HCT116 (cell line): ENCODE measurements around the gene TMEM9B. TPM values are rescaled to one million over a fixed set of nuclear protein-coding genes. Genes with fewer than 3 reads are reported as not detected.

Experiments
- ATAC-seq: fragments of 200-7000 bp; cut with Tn5 transposase; 2 replicates; pipeline ENCODE4 v1.9.1; 2020; ENCODE audit warnings: mild to moderate bottlenecking, moderate library complexity
- BruUV-seq: library from RNA; stranded (reverse); fragments of 400-500 nt; replicated peaks from 2 replicates; lab custom pipeline; 2021; lab: Mats Ljungman, UMichigan
- CTCF ChIA-PET: fragments of 300-600 bp; sonication (Branson Sonifier 250); formaldehyde crosslinking; loops from one replicate; lab custom pipeline; 2021; ENCODE audit warnings: antibody characterized with exemption; lab: Charles Lee
- POLR2A ChIA-PET: fragments of 300-600, 350-600 bp; sonication (Branson Sonifier 250); formaldehyde crosslinking; loops from one replicate; lab custom pipeline; 2021; ENCODE audit warnings: antibody characterized with exemption; lab: Charles Lee
- RAD21 ChIA-PET, 2 experiments: fragments of 300-600 bp; sonication (Branson Sonifier 250); formaldehyde crosslinking; loops; one replicate each; lab custom pipeline; 2023; ENCODE audit warnings: low total read pairs in 2 of 2; ENCODE audit not compliant: uncharacterized antibody in 2 of 2, unreplicated experiment in 2 of 2, low non-redundant PET in 1 of 2; lab: Charles Lee
- DNase-seq: peaks from one replicate; pipeline ENCODE4 v3.0.0-alpha.2; 2010; ENCODE audit warnings: low read depth, low spot score
- H2AFZ ChIP-seq: fragments of 200-600 bp; shearing (Covaris generic), sonication (generic); 2 replicates; pipeline ENCODE4 v1.6.1; 2017; ENCODE audit warnings: low read depth, mixed run types, mixed read lengths, antibody characterized with exemption, low read length; ENCODE audit not compliant: poor library complexity, severe bottlenecking
- H3K27ac ChIP-seq: 2 replicates; pipeline ENCODE4 v1.5.1; 2012; ENCODE audit warnings: low read depth, low read length
- H3K27me3 ChIP-seq: fragments of 200-600 bp; sonication (generic); 2 replicates; pipeline ENCODE4 v1.6.1; 2016; ENCODE audit warnings: mixed run types, low read length, mixed read lengths; ENCODE audit not compliant: insufficient read depth
- H3K36me3 ChIP-seq, 2 experiments: fragments of 200-500 bp in 1 of 2; fragments of 200-600 bp in 1 of 2; sonication (Bioruptor generic) in 1 of 2; sonication (generic) in 1 of 2; 2 replicates each; pipeline versions ENCODE4 v1.5.1 to v1.6.1; 2014 to 2016; ENCODE audit warnings: low read length in 2 of 2, inconsistent platforms in 1 of 2, mixed read lengths in 1 of 2, mixed run types in 1 of 2; ENCODE audit not compliant: insufficient read depth in 2 of 2, control insufficient read depth in 1 of 2
- H3K4me1 ChIP-seq, 2 experiments: fragments of 200-600 bp in 1 of 2; sonication (generic) in 1 of 2; 2 replicates each; pipeline versions ENCODE4 v1.5.1 to v1.6.1; 2012 to 2017; ENCODE audit warnings: low read length in 2 of 2, inconsistent platforms in 1 of 2, mild to moderate bottlenecking in 1 of 2, mixed read lengths in 1 of 2, mixed run types in 1 of 2, moderate library complexity in 1 of 2; ENCODE audit not compliant: insufficient read depth in 2 of 2, control insufficient read depth in 1 of 2
- H3K4me2 ChIP-seq: fragments of 200-600 bp; sonication (generic); 2 replicates; pipeline ENCODE4 v1.6.1; 2017; ENCODE audit warnings: mixed run types, low read length, mixed read lengths
- H3K4me3 ChIP-seq, 2 experiments: fragments of 200-600 bp in 1 of 2; sonication (generic) in 1 of 2; replicated peaks in 1 of 2; 2 replicates each; pipeline ENCODE4 v1.5.1; 2011 to 2016; ENCODE audit warnings: low read length in 2 of 2, control low read depth in 1 of 2, low read depth in 1 of 2, mild to moderate bottlenecking in 1 of 2, mixed read lengths in 1 of 2, mixed run types in 1 of 2
- H3K79me2 ChIP-seq: fragments of 200-600 bp; sonication (generic); 2 replicates; pipeline ENCODE4 v1.6.1; 2017; ENCODE audit warnings: mild to moderate bottlenecking, mixed run types, low read length, moderate library complexity, mixed read lengths; ENCODE audit not compliant: insufficient read depth
- H3K9ac ChIP-seq: fragments of 200-600 bp; sonication (generic); 2 replicates; pipeline ENCODE4 v1.6.1; 2016; ENCODE audit warnings: low read length, mixed read lengths
- H3K9me2 ChIP-seq: fragments of 200-600 bp; sonication (generic), shearing (Covaris generic); 2 replicates; pipeline ENCODE4 v1.6.1; 2017; ENCODE audit warnings: mixed run types, mild to moderate bottlenecking, moderate library complexity; ENCODE audit not compliant: insufficient read depth
- H3K9me3 ChIP-seq, 2 experiments: fragments of 200-500 bp in 1 of 2; fragments of 200-600 bp in 1 of 2; sonication (Bioruptor generic) in 1 of 2; sonication (generic) in 1 of 2; 2 replicates each; pipeline ENCODE4 v1.6.1; 2014 to 2017; ENCODE audit warnings: low read length in 2 of 2, mixed read lengths in 2 of 2, inconsistent platforms in 1 of 2, low read depth in 1 of 2, mild to moderate bottlenecking in 1 of 2, mixed run types in 1 of 2, moderate library complexity in 1 of 2; ENCODE audit not compliant: control insufficient read depth in 1 of 2, insufficient read depth in 1 of 2
- H4K20me1 ChIP-seq: fragments of 200-600 bp; sonication (generic), shearing (Covaris generic); 2 replicates; pipeline ENCODE4 v1.6.1; 2017; ENCODE audit warnings: mixed run types, mild to moderate bottlenecking, moderate library complexity; ENCODE audit not compliant: insufficient read depth
- CTCF ChIP-seq, 3 experiments: fragments of 200-600 bp in 1 of 3; sonication (generic) in 1 of 3; IDR thresholded peaks in 2 of 3; conservative IDR thresholded peaks in 1 of 3; 2 replicates each; pipeline ENCODE4 v1.5.1; 2012 to 2017; ENCODE audit warnings: low read depth in 2 of 3, low read length in 2 of 3, antibody characterized with exemption in 1 of 3, borderline replicate concordance in 1 of 3, control low read depth in 1 of 3, mild to moderate bottlenecking in 1 of 3, mixed read lengths in 1 of 3, mixed run types in 1 of 3, moderate library complexity in 1 of 3; ENCODE audit not compliant: insufficient read depth in 1 of 3
- EZH2phosphoT487 ChIP-seq: fragments of 200-600 bp; IDR thresholded peaks from 2 replicates; pipeline ENCODE4 v1.6.1; 2018; ENCODE audit warnings: antibody characterized with exemption, borderline replicate concordance
- FOSL1 ChIP-seq: IDR thresholded peaks from 2 replicates; pipeline ENCODE4 v1.6.1; 2012; ENCODE audit warnings: low read depth
- POLR2A ChIP-seq: IDR thresholded peaks from 2 replicates; pipeline ENCODE4 v1.7.0; 2011; ENCODE audit warnings: borderline replicate concordance; ENCODE audit not compliant: insufficient read depth, insufficient read length; ENCODE audit errors: extremely low read depth
- SIN3A ChIP-seq: IDR thresholded peaks from 2 replicates; pipeline ENCODE4 v1.6.1; 2012; ENCODE audit warnings: low read depth
- SP1 ChIP-seq: IDR thresholded peaks from 2 replicates; pipeline ENCODE4 v1.6.1; 2012; ENCODE audit warnings: low read depth
- YY1 ChIP-seq: IDR thresholded peaks from 2 replicates; pipeline ENCODE4 v1.6.1; 2011; ENCODE audit warnings: low read length, low read depth, moderate library complexity, mild to moderate bottlenecking; ENCODE audit not compliant: insufficient replicate concordance; ENCODE audit errors: extremely low read depth
- ZBTB33 ChIP-seq: IDR thresholded peaks from 2 replicates; pipeline ENCODE4 v1.6.1; 2011; ENCODE audit warnings: mild to moderate bottlenecking, low read length, moderate library complexity; ENCODE audit not compliant: insufficient replicate concordance; ENCODE audit errors: extremely low read depth
- intact Hi-C: fragments of 100-400 bp; cut with micrococcal nuclease; formaldehyde crosslinking; loops from 2 replicates; pipeline ENCODE4 v1.10.0; 2022
- total RNA-seq: library from RNA; stranded (reverse); gene quantifications from one replicate; pipeline ENCODE4 v1.2.1, GENCODE V29; 2021; ENCODE audit not compliant: unreplicated experiment
- TF ChIP-seq, protein P1 (sequence below): IDR thresholded peaks from 2 replicates; pipeline ENCODE4 v1.6.1; 2012
- TF ChIP-seq, protein P2 (sequence below): IDR thresholded peaks from 2 replicates; pipeline ENCODE4 v1.6.1; 2012

TMEM9B gene
- total RNA-seq, 1 experiment from 2014 or later: 26.8 TPM

GRCh38 chr11:9005087-9005486, 40.8 kb upstream of the TMEM9B start:
- RAD21 ChIA-PET: no interaction called here
- Histone ChIP-seq H3K27me3 (no peaks in the 10 kb centered on the region), H3K27ac (no peak overlapping the region), H3K9me2 (no peaks in the 10 kb centered on the region), H3K4me3 (no peak overlapping the region), H3K9ac (no peak overlapping the region), H3K36me3 (no peaks in the 10 kb centered on the region), H3K4me2 (no peak overlapping the region), H4K20me1 (no peaks in the 10 kb centered on the region), H2AFZ (no peak overlapping the region), H3K4me1 (peaks cover 0 to 5% of the 10 kb centered on the region in 2 experiments; a peak in 1 of 4 replicates), H3K9me3 (no peaks in the 10 kb centered on the region), H3K79me2 (no peaks in the 10 kb centered on the region)
- no peak for TF ChIP-seq CTCF (IDR thresholded peaks at IDR 0.05 in 2 of 3, conservative IDR thresholded peaks at IDR 0.05 in 1 of 3; ENCODE audit: borderline replicate concordance in 1 of 3, insufficient read depth in 1 of 3, low read depth in 2 of 3, low read length in 2 of 3)
- intact Hi-C loops: no loop called here
- DNase-seq: no peak
- no peak for ATAC-seq
- CTCF ChIA-PET: interaction anchor here (1.7 kb wide), 1 partner anchor 11 kb away, joined by 6 read pairs; no protein-coding TSS in a partner anchor
- no TSS peak for BruUV-seq
- POLR2A ChIA-PET: no interaction called here

DNA sequence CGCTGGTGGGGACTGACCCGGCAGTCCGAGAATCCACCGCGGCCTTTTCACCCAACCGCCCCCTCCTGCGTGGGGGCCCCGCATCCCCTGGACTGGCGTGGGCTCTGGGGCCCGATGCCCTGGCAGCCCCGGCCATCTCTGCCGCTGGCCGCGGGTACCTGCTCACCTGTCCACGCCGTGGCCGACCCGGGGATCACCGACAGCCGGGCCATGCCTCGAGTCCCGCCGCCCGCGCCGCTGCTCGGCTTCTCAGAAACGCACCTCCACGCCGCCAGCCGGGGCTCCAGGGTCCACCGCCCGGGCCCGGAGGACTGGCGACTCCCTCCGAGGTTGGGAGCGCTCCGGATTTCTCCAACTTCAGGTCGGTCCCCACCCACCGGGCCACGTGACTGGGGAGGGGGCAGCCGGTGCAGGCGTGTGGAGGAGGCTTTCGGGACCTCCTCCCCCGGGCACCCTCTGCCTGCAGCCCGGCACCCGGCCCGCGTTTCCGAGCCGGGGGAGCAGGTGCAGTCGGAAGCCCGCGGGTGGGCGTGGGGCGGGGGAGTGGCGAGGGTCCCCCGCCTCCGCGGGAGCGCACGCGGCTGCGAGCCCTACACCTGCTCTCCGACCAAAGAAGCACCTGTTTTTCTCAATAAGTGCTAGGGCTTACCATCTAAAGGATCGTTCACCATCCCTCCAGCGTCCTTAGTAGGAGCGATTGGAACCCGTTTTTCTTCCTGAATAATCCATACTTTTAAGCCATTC, 40.1 kb upstream of the TMEM9B start:
- no peak overlapping the region for H3K4me3 ChIP-seq
- no peaks in the 10 kb centered on the region for H3K9me3 ChIP-seq
- no peaks in the 10 kb centered on the region for H3K9me2 ChIP-seq
- H4K20me1 ChIP-seq: no peaks in the 10 kb centered on the region
- no peak overlapping the region for H3K9ac ChIP-seq
- H2AFZ ChIP-seq: no peak overlapping the region
- ChIA-PET POLR2A (no interaction called here), CTCF (no interaction called here), RAD21 (no interaction called here)
- BruUV-seq: no TSS peak
- H3K4me2 ChIP-seq: no peak overlapping the region
- no peak for DNase-seq
- H3K27me3 ChIP-seq: no peaks in the 10 kb centered on the region
- H3K79me2 ChIP-seq: no peaks in the 10 kb centered on the region
- no peak overlapping the region for H3K27ac ChIP-seq
- intact Hi-C loops: no loop called here
- H3K36me3 ChIP-seq: no peaks in the 10 kb centered on the region
- peaks cover 0 to 5% of the 10 kb centered on the region in 2 experiments; a peak in 1 of 4 replicates for H3K4me1 ChIP-seq
- ATAC-seq: no peak
- TF ChIP-seq ZBTB33: no peak
- TF ChIP-seq POLR2A: no peak
- TF ChIP-seq, protein P1, sequence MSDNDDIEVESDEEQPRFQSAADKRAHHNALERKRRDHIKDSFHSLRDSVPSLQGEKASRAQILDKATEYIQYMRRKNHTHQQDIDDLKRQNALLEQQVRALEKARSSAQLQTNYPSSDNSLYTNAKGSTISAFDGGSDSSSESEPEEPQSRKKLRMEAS: no peak
- no peak for TF ChIP-seq YY1
- no peak for TF ChIP-seq CTCF (IDR thresholded peaks at IDR 0.05 in 2 of 3, conservative IDR thresholded peaks at IDR 0.05 in 1 of 3; ENCODE audit: borderline replicate concordance in 1 of 3, insufficient read depth in 1 of 3, low read depth in 2 of 3, low read length in 2 of 3)
- no peak for TF ChIP-seq SIN3A
- TF ChIP-seq FOSL1: no peak
- TF ChIP-seq, protein P2, sequence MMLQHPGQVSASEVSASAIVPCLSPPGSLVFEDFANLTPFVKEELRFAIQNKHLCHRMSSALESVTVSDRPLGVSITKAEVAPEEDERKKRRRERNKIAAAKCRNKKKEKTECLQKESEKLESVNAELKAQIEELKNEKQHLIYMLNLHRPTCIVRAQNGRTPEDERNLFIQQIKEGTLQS: no peak
- TF ChIP-seq SP1: no peak
- no peak for TF ChIP-seq EZH2phosphoT487
